GM20000 (cell line): Measurements from ENCODE around the gene NUP153.

Experiments used
- DNase-seq: peaks from one replicate; pipeline ENCODE4 v3.0.0; 2012; ENCODE audit warnings: low spot score
- CTCF ChIP-seq: IDR thresholded peaks from 2 replicates; pipeline ENCODE4 v1.5.1; 2012; ENCODE audit warnings: mild to moderate bottlenecking, control low read depth; ENCODE audit errors: extremely low read depth, missing control alignments

Gene NUP153

GRCh38 chr6:17730078-17730704 is 23.5 kb upstream of the NUP153 start:
- TF ChIP-seq CTCF = no peak
- DNase-seq = no peak

- no peak for DNase-seq
- TF ChIP-seq CTCF = no peak
These were observed 22.7 kb upstream of the NUP153 start for GRCh38 chr6:17729223-17730077.

GRCh38 chr6:17728551-17729222 is 22.0 kb upstream of the NUP153 start:
- no peak for TF ChIP-seq CTCF
- no peak for DNase-seq

GRCh38 chr6:17725083-17725482 is 18.4 kb upstream of the NUP153 start:
- DNase-seq = no peak
- no peak for TF ChIP-seq CTCF

GRCh38 chr6:17724341-17724740 is 17.6 kb upstream of the NUP153 start:
- TF ChIP-seq CTCF = no peak
- no peak for DNase-seq

- DNase-seq = no peak
- TF ChIP-seq CTCF = no peak
These were observed 14.9 kb upstream of the NUP153 start for GRCh38 chr6:17721671-17722070.
